Loucy (cell line): ENCODE results near the gene IL17B.

Experiments
- H2AFZ ChIP-seq: fragments of 200-600 bp; sonication (generic); 2 replicates; pipeline ENCODE4 v1.6.0; 2016; ENCODE audit warnings: antibody characterized with exemption, mild to moderate bottlenecking, low read length, moderate library complexity
- H3F3A ChIP-seq: fragments of 200-600 bp; 2 replicates; pipeline ENCODE4 v1.6.0; 2016; ENCODE audit warnings: antibody characterized with exemption, low read depth, mild to moderate bottlenecking
- H3K27me3 ChIP-seq: fragments of 200-600 bp; sonication (generic); 2 replicates; pipeline ENCODE4 v1.6.1; 2014; ENCODE audit warnings: low read length, mild to moderate bottlenecking; ENCODE audit not compliant: insufficient read depth, poor library complexity, severe bottlenecking
- H3K36me3 ChIP-seq: fragments of 200-600 bp; sonication (generic); 2 replicates; pipeline ENCODE4 v1.6.1; 2016; ENCODE audit warnings: low read length; ENCODE audit not compliant: insufficient read depth
- H3K4me1 ChIP-seq: fragments of 200-600 bp; sonication (generic); 2 replicates; pipeline ENCODE4 v1.5.1; 2014; ENCODE audit warnings: low read length, mild to moderate bottlenecking; ENCODE audit not compliant: insufficient read depth, poor library complexity, severe bottlenecking
- H3K4me2 ChIP-seq: fragments of 200-600 bp; sonication (generic); 2 replicates; pipeline ENCODE4 v1.6.0; 2014; ENCODE audit warnings: antibody characterized with exemption, low read length, low read depth, mild to moderate bottlenecking; ENCODE audit not compliant: poor library complexity, severe bottlenecking
- H3K4me3 ChIP-seq: fragments of 200-600 bp; sonication (generic); 2 replicates; pipeline ENCODE4 v1.5.1; 2014; ENCODE audit warnings: low read length, mild to moderate bottlenecking, mixed read lengths; ENCODE audit not compliant: poor library complexity, severe bottlenecking
- H3K79me2 ChIP-seq: fragments of 200-600 bp; sonication (generic); 2 replicates; pipeline ENCODE4 v1.6.1; 2014; ENCODE audit warnings: low read length; ENCODE audit not compliant: insufficient read depth
- H3K9ac ChIP-seq: fragments of 200-600 bp; sonication (generic); 2 replicates; pipeline ENCODE4 v1.6.0; 2014; ENCODE audit warnings: mild to moderate bottlenecking, low read depth, low read length, moderate library complexity; ENCODE audit not compliant: poor library complexity, severe bottlenecking
- H3K9me2 ChIP-seq: fragments of 200-600 bp; sonication (generic); replicated peaks from 2 replicates; pipeline ENCODE4 v1.6.1; 2016; ENCODE audit warnings: low read depth, low read length, mixed read lengths
- H3K9me3 ChIP-seq: fragments of 200-600 bp; sonication (generic); 2 replicates; pipeline ENCODE4 v1.6.1; 2014; ENCODE audit warnings: mild to moderate bottlenecking, antibody characterized with exemption, low read length, low read depth; ENCODE audit not compliant: insufficient read depth
- H4K20me1 ChIP-seq: fragments of 200-600 bp; sonication (generic); 2 replicates; pipeline ENCODE4 v1.6.0; 2014; ENCODE audit warnings: antibody characterized with exemption, low read length, mild to moderate bottlenecking; ENCODE audit not compliant: insufficient read depth, poor library complexity, severe bottlenecking
- CTCF ChIP-seq: fragments of 200-600 bp; sonication (generic); conservative IDR thresholded peaks from 2 replicates; pipeline ENCODE4 v1.5.1; 2014; ENCODE audit warnings: mild to moderate bottlenecking, antibody characterized with exemption, low read length
- EZH2phosphoT487 ChIP-seq: fragments of 200-600 bp; IDR thresholded peaks from 2 replicates; pipeline ENCODE4 v1.6.1; 2018; ENCODE audit warnings: antibody characterized with exemption, mild to moderate bottlenecking, moderate library complexity, borderline replicate concordance

Gene IL17B, protein sequence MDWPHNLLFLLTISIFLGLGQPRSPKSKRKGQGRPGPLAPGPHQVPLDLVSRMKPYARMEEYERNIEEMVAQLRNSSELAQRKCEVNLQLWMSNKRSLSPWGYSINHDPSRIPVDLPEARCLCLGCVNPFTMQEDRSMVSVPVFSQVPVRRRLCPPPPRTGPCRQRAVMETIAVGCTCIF

GRCh38 chr5:149379177-149379761, at the start of gene IL17B:
Gene IL17B (minus strand): TSS chr5:149379292. CDS start chr5:149379225, 67 bp downstream.
- Histone ChIP-seq H3K9me2 (no peaks in the 10 kb centered on the region), H3K4me1 (peaks cover 3% of the 10 kb centered on the region), H3K9ac (no peak within 1 kb of the TSS), H3K4me3 (no peak within 1 kb of the TSS), H3K79me2 (no peaks in the 10 kb centered on the region), H3K27me3 (no peaks in the 10 kb centered on the region), H3K9me3 (no peaks in the 10 kb centered on the region), H3K4me2 (no peak within 1 kb of the TSS), H2AFZ (no peak within 1 kb of the TSS), H3K36me3 (no peaks in the 10 kb centered on the region), H3F3A (no peaks in the 10 kb centered on the region), H4K20me1 (no peaks in the 10 kb centered on the region)
- no peak for TF ChIP-seq EZH2phosphoT487
- TF ChIP-seq CTCF: no peak

DNA sequence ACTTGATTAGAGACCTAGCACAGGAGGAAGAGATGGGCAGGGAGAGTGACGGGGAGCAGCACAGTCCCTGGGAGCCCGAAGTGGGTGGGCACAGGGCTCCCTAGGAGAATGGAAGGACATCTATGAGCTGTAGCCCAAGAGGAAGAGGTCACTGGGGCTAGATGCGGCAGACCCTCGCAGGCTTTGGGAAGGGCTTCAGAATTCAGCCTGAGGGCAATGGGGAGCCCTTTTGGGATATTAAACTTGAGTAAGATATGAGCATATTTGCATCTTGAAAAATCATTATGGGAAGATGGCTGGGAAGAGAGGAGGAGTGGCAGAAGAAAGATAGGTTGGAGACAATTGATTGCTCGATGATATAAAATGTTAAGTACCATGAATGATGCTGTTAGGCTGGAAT, 48.9 kb upstream of the IL17B start:
- Histone ChIP-seq H3K9ac (no peak overlapping the region), H3K27me3 (no peaks in the 10 kb centered on the region), H3K9me3 (no peaks in the 10 kb centered on the region), H3K4me1 (peaks cover 15% of the 10 kb centered on the region), H4K20me1 (no peaks in the 10 kb centered on the region), H3F3A (no peaks in the 10 kb centered on the region), H3K36me3 (no peaks in the 10 kb centered on the region), H3K9me2 (no peaks in the 10 kb centered on the region), H2AFZ (no peak overlapping the region), H3K4me3 (no peak overlapping the region), H3K4me2 (no peak overlapping the region), H3K79me2 (no peaks in the 10 kb centered on the region)
- TF ChIP-seq EZH2phosphoT487: no peak
- TF ChIP-seq CTCF: no peak

- H2AFZ ChIP-seq: no peak overlapping the region
- no peaks in the 10 kb centered on the region for H3K36me3 ChIP-seq
- no peak overlapping the region for H3K4me2 ChIP-seq
- H3F3A ChIP-seq: no peaks in the 10 kb centered on the region
- peaks cover 9% of the 10 kb centered on the region for H3K4me1 ChIP-seq
- no peaks in the 10 kb centered on the region for H4K20me1 ChIP-seq
- no peaks in the 10 kb centered on the region for H3K9me3 ChIP-seq
- H3K4me3 ChIP-seq: no peak overlapping the region
- H3K9me2 ChIP-seq: no peaks in the 10 kb centered on the region
- H3K27me3 ChIP-seq: no peaks in the 10 kb centered on the region
- no peak overlapping the region for H3K9ac ChIP-seq
- no peak for TF ChIP-seq EZH2phosphoT487
- H3K79me2 ChIP-seq: no peaks in the 10 kb centered on the region
These were observed 48.3 kb upstream of the IL17B start for GRCh38 chr5:149427374-149427773.

DNA sequence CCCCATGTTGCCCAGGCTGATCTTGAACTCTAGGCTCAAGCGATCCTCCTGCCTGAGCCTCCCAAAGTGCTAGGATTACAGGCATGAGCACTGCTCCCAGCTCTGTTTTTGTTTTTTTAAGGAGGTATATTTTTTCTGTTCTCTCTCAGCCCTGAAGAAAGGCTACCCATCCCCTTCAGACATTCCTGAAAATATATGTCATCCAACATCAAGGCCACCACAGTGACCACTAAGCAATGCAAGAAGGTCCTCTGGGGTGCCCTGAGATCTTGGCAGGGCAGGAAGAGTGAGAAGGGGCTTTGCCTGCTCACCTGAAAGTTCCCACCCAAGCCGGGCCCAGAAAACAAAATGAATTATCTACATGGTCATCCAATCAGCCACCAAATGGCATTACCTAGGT, 47.8 kb upstream of the IL17B start:
- Histone ChIP-seq H3K4me2 (no peak overlapping the region), H3K27me3 (no peaks in the 10 kb centered on the region), H4K20me1 (no peaks in the 10 kb centered on the region), H3F3A (no peaks in the 10 kb centered on the region), H3K36me3 (no peaks in the 10 kb centered on the region), H3K9me3 (no peaks in the 10 kb centered on the region), H3K9me2 (no peaks in the 10 kb centered on the region), H2AFZ (no peak overlapping the region), H3K4me1 (peaks cover 8% of the 10 kb centered on the region), H3K79me2 (no peaks in the 10 kb centered on the region), H3K9ac (no peak overlapping the region), H3K4me3 (no peak overlapping the region)
- TF ChIP-seq EZH2phosphoT487: no peak
